Endodermal cell (in vitro differentiated cells): ENCODE measurements around the gene ZNF26. TPM values are rescaled to one million over a fixed set of nuclear protein-coding genes. Genes with fewer than 3 reads are reported as not detected.

ENCODE experiments used
- DNase-seq: peaks from one replicate; pipeline ENCODE4 v3.0.0-alpha.2; 2017
- H3K27ac ChIP-seq: 2 replicates; pipeline ENCODE4 v1.5.1; 2013; ENCODE audit warnings: mild to moderate bottlenecking, low read depth, low read length, moderate library complexity
- H3K27me3 ChIP-seq: 2 replicates; pipeline ENCODE4 v1.6.1; 2013; ENCODE audit warnings: mild to moderate bottlenecking, low read length, moderate library complexity; ENCODE audit not compliant: insufficient read depth, control insufficient read depth, poor library complexity, severe bottlenecking
- H3K36me3 ChIP-seq: 2 replicates; pipeline ENCODE4 v1.7.0; 2013; ENCODE audit warnings: mild to moderate bottlenecking, low read length, moderate library complexity; ENCODE audit not compliant: control insufficient read depth, insufficient read depth
- H3K4me1 ChIP-seq: one replicate; pipeline ENCODE4 v1.7.0; 2013; ENCODE audit warnings: low read length; ENCODE audit not compliant: control insufficient read depth, insufficient read depth
- H3K4me3 ChIP-seq: 2 replicates; pipeline ENCODE4 v1.5.1; 2013; ENCODE audit warnings: mild to moderate bottlenecking, low read length, moderate library complexity
- H3K9ac ChIP-seq: 2 replicates; pipeline ENCODE4 v1.6.1; 2013; ENCODE audit warnings: mild to moderate bottlenecking, low read length, moderate library complexity; ENCODE audit not compliant: poor library complexity, severe bottlenecking; ENCODE audit errors: extremely low read depth
- H3K9me3 ChIP-seq: 2 replicates; pipeline ENCODE4 v1.6.1; 2013; ENCODE audit warnings: mild to moderate bottlenecking, low read length, moderate library complexity; ENCODE audit not compliant: control insufficient read depth
- H3K27ac Mint-ChIP-seq: 2 replicates; pipeline ENCODE4 v1.8.0; 2020; ENCODE audit warnings: mixed read lengths
- H3K27me3 Mint-ChIP-seq: 2 replicates; pipeline ENCODE4 v1.8.0; 2021; ENCODE audit warnings: mild to moderate bottlenecking, mixed read lengths; ENCODE audit not compliant: insufficient read depth
- H3K36me3 Mint-ChIP-seq: 2 replicates; pipeline ENCODE4 v1.8.0; 2020; ENCODE audit warnings: low read depth, mixed read lengths
- H3K4me1 Mint-ChIP-seq: 2 replicates; pipeline ENCODE4 v1.8.0; 2020; ENCODE audit warnings: mixed read lengths
- H3K4me3 Mint-ChIP-seq: 2 replicates; pipeline ENCODE4 v1.8.0; 2020; ENCODE audit warnings: mild to moderate bottlenecking, moderate library complexity, mixed read lengths
- H3K9me3 Mint-ChIP-seq: 2 replicates; pipeline ENCODE4 v1.8.0; 2020; ENCODE audit warnings: mild to moderate bottlenecking, mixed read lengths
- CTCF ChIP-seq: fragments of 200-600 bp; sonication (generic); conservative IDR thresholded peaks from 2 replicates; pipeline ENCODE4 v1.5.0; 2021; ENCODE audit warnings: antibody characterized with exemption, mild to moderate bottlenecking
- WGBS, 2 experiments: methylation state at CpG; one replicate each; pipeline versions ENCODE4 v1.1.5 to v1.1.7; 2013; ENCODE audit warnings: missing lambda C conversion rate in 2 of 2, mixed read lengths in 1 of 2; ENCODE audit not compliant: insufficient coverage in 1 of 2, insufficient read length in 1 of 2; 5-methylcytosine and 5-hydroxymethylcytosine counted together
- total RNA-seq, 2 donors: library from RNA; stranded (reverse); fragmentation: NEBNext Ultra II Directional in 1 of 2; extraction: Animal tissue kit (Norgen Biotek cat#: 25700) in 1 of 2; gene quantifications; 2 replicates in 1 of 2; 3 replicates in 1 of 2; pipeline ENCODE4 v1.2.1, GENCODE V29; 2021

Gene ZNF26
- total RNA-seq, 2 donors from 2014 or later: 13.5 to 16.0 TPM

- H3K27me3 Mint-ChIP-seq: no peaks in the 10 kb centered on the region
- no peak for TF ChIP-seq CTCF
- Histone ChIP-seq H3K4me3 (no peak overlapping the region), H3K36me3 (peaks cover 43% of the 10 kb centered on the region), H3K4me1 (no peaks in the 10 kb centered on the region), H3K9ac (no peak overlapping the region), H3K9me3 (peaks cover 72% of the 10 kb centered on the region), H3K27me3 (no peaks in the 10 kb centered on the region), H3K27ac (no peak overlapping the region)
- 91 to 95% methylated on average over 15 of the region's 15 CpGs for WGBS, 2 experiments
- H3K4me3 Mint-ChIP-seq: no peak overlapping the region
- peaks cover 78% of the 10 kb centered on the region for H3K36me3 Mint-ChIP-seq
- no peak overlapping the region for H3K27ac Mint-ChIP-seq
- peak; percentile 30 for DNase-seq
- H3K9me3 Mint-ChIP-seq: peaks cover 71% of the 10 kb centered on the region
- H3K4me1 Mint-ChIP-seq: no peaks in the 10 kb centered on the region
Observed at GRCh38 chr12:132940071-132940719, 46.0 kb upstream of the ZNF26 start.

DNA sequence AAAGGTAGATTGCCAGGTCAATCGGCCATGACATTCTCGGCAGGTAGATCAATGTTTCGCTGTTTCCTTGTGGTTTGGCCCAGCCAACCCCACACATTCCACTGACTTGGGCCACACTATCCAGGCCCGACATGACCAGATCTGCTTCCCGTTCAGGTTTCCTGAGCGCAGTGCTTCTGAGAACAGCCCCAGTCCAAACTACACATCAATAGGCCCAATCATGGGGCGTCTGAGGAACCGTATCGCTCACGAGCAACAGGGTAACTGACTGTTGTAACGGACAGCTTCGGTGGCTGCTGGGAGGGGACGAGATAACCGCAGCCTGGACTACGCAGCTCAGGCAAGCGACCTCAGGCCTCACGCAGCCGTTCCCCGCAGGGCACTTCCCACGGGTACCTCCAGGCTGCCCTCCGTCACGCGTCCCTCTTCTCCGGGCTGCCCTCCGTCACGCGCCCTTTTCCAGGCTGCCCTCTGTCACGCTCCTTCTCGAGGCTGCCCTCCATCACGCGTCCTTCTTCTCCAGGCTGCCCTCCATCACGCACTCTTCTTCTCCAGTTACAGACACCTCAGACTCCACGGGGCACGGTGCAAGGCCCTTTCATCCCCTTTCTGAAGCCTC is 44.7 kb upstream of the ZNF26 start:
- TF ChIP-seq CTCF: no peak
- DNase-seq: no peak
- H3K9me3 Mint-ChIP-seq: peaks cover 72% of the 10 kb centered on the region
- no peak overlapping the region for H3K9ac ChIP-seq
- no peak overlapping the region for H3K27ac Mint-ChIP-seq
- no peaks in the 10 kb centered on the region for H3K4me1 ChIP-seq
- no peak overlapping the region for H3K27ac ChIP-seq
- no peaks in the 10 kb centered on the region for H3K27me3 ChIP-seq
- no peak overlapping the region for H3K4me3 Mint-ChIP-seq
- H3K36me3 Mint-ChIP-seq: peaks cover 82% of the 10 kb centered on the region
- H3K36me3 ChIP-seq: peaks cover 52% of the 10 kb centered on the region
- H3K4me3 ChIP-seq: no peak overlapping the region
- peaks cover 78% of the 10 kb centered on the region for H3K9me3 ChIP-seq
- no peaks in the 10 kb centered on the region for H3K4me1 Mint-ChIP-seq
- H3K27me3 Mint-ChIP-seq: no peaks in the 10 kb centered on the region
- WGBS, 2 experiments: 95 to 99% methylated on average over 26 to 34 of the region's 34 CpGs

DNA sequence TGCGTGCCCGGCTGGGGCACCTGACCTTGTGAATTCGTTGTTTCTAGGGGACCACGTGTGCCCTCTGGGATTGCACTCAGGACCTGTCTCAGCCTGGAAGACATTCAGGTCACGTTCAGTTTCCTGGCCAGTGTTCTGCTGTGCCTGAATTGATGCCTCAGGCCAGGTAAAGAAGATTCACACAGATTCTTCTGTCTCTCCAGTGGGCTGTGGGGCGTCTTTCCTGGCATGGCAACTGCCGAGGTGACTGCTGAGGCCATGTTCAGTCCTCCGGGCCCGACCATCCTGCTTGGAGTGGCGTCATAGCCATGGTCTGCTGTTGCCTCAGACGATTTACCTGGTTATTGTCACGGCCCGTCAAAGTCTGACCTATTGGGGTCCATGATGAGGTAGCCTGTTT is 43.6 kb upstream of the ZNF26 start:
- Histone ChIP-seq H3K4me1 (no peaks in the 10 kb centered on the region), H3K9ac (no peak overlapping the region), H3K9me3 (peaks cover 78% of the 10 kb centered on the region), H3K27ac (no peak overlapping the region), H3K36me3 (peaks cover 54% of the 10 kb centered on the region), H3K4me3 (peak overlapping the region; percentile 18), H3K27me3 (no peaks in the 10 kb centered on the region)
- TF ChIP-seq CTCF: no peak
- WGBS, 2 experiments: 93% methylated on average over 9 to 13 of the region's 13 CpGs
- no peak overlapping the region for H3K27ac Mint-ChIP-seq
- H3K27me3 Mint-ChIP-seq: no peaks in the 10 kb centered on the region
- no peaks in the 10 kb centered on the region for H3K4me1 Mint-ChIP-seq
- no peak overlapping the region for H3K4me3 Mint-ChIP-seq
- DNase-seq: no peak
- peaks cover 81% of the 10 kb centered on the region for H3K36me3 Mint-ChIP-seq
- H3K9me3 Mint-ChIP-seq: peaks cover 63% of the 10 kb centered on the region
